Ishikawa (cell line): ENCODE measurements around the gene CNOT2.

Experiments
- CEBPB ChIP-seq: IDR thresholded peaks from 2 replicates; pipeline ENCODE4 v1.6.1; 2012
- CREB1 ChIP-seq: IDR thresholded peaks from 2 replicates; pipeline ENCODE4 v1.6.1; 2012; ENCODE audit warnings: low read depth
- EGR1 ChIP-seq: IDR thresholded peaks from 2 replicates; pipeline ENCODE4 v1.6.1; 2012
- EP300 ChIP-seq: IDR thresholded peaks from 2 replicates; pipeline ENCODE4 v1.6.1; 2012; ENCODE audit warnings: borderline replicate concordance
- FOXM1 ChIP-seq: IDR thresholded peaks from 2 replicates; pipeline ENCODE4 v1.6.1; 2012; ENCODE audit warnings: low read depth, borderline replicate concordance
- NFIC ChIP-seq: IDR thresholded peaks from 2 replicates; pipeline ENCODE4 v1.6.1; 2012
- RAD21 ChIP-seq: IDR thresholded peaks from 2 replicates; pipeline ENCODE4 v1.6.1; 2012; ENCODE audit warnings: low read depth
- TAF1 ChIP-seq: IDR thresholded peaks from 2 replicates; pipeline ENCODE4 v1.6.1; 2012; ENCODE audit warnings: low read depth, mild to moderate bottlenecking
- TCF12 ChIP-seq: IDR thresholded peaks from 2 replicates; pipeline ENCODE4 v1.6.1; 2012; ENCODE audit warnings: low read depth
- TEAD4 ChIP-seq: IDR thresholded peaks from 2 replicates; pipeline ENCODE4 v1.6.1; 2012
- YY1 ChIP-seq: IDR thresholded peaks from 2 replicates; pipeline ENCODE4 v1.6.1; 2012; ENCODE audit warnings: low read depth
- ZBTB7A ChIP-seq: IDR thresholded peaks from 2 replicates; pipeline ENCODE4 v1.6.1; 2012; ENCODE audit warnings: low read depth
- TF ChIP-seq, protein P1 (sequence below): IDR thresholded peaks from 2 replicates; pipeline ENCODE4 v1.6.1; 2012; ENCODE audit warnings: low read depth, mild to moderate bottlenecking
- TF ChIP-seq, protein P2 (sequence below): IDR thresholded peaks from 2 replicates; pipeline ENCODE4 v1.6.1; 2012
- TF ChIP-seq, protein P3 (sequence below): IDR thresholded peaks from 2 replicates; pipeline ENCODE4 v1.6.1; 2012

Gene CNOT2

DNA sequence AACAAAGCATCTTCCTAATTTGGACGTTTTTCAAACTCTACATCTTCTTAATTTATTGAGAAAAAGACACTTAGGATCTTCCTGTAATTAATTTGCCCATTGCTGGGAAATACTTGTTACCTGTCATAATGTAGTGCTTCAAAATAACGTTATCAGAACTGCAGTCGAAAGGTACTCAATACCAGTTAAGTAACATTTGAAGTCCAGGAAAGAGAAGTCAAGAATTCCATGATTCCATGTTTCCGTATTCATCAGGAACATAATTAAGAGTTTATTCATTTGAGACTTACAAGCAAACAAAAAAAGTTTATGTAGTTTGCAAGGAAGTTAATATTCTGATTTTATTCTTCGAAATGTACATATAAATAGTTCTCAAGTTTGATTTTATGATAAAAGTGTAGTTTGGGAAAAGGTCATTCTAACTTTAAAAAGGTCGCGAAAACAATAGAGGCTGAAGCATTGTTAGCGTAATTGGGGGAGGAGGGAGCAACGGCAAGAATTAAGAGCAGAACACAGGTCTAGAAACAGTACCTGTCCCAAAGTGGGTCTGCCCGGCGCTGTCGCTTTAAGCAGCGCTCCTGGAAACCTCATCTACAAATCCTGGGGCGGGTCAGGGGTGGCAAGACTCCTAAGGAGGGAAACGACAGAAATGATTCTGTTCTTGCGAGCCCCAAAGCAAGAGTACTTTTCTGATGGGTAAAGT lies 121.6 kb downstream of the CNOT2 start:
- TF ChIP-seq, protein P1, sequence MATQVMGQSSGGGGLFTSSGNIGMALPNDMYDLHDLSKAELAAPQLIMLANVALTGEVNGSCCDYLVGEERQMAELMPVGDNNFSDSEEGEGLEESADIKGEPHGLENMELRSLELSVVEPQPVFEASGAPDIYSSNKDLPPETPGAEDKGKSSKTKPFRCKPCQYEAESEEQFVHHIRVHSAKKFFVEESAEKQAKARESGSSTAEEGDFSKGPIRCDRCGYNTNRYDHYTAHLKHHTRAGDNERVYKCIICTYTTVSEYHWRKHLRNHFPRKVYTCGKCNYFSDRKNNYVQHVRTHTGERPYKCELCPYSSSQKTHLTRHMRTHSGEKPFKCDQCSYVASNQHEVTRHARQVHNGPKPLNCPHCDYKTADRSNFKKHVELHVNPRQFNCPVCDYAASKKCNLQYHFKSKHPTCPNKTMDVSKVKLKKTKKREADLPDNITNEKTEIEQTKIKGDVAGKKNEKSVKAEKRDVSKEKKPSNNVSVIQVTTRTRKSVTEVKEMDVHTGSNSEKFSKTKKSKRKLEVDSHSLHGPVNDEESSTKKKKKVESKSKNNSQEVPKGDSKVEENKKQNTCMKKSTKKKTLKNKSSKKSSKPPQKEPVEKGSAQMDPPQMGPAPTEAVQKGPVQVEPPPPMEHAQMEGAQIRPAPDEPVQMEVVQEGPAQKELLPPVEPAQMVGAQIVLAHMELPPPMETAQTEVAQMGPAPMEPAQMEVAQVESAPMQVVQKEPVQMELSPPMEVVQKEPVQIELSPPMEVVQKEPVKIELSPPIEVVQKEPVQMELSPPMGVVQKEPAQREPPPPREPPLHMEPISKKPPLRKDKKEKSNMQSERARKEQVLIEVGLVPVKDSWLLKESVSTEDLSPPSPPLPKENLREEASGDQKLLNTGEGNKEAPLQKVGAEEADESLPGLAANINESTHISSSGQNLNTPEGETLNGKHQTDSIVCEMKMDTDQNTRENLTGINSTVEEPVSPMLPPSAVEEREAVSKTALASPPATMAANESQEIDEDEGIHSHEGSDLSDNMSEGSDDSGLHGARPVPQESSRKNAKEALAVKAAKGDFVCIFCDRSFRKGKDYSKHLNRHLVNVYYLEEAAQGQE = no peak
- TF ChIP-seq ZBTB7A (no peak), YY1 (no peak), RAD21 (peak; percentile 10; the same call in 1 of the 2 replicates), FOXM1 (no peak), TCF12 (no peak)
- TF ChIP-seq, protein P2, sequence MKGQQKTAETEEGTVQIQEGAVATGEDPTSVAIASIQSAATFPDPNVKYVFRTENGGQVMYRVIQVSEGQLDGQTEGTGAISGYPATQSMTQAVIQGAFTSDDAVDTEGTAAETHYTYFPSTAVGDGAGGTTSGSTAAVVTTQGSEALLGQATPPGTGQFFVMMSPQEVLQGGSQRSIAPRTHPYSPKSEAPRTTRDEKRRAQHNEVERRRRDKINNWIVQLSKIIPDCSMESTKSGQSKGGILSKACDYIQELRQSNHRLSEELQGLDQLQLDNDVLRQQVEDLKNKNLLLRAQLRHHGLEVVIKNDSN = no peak

DNA sequence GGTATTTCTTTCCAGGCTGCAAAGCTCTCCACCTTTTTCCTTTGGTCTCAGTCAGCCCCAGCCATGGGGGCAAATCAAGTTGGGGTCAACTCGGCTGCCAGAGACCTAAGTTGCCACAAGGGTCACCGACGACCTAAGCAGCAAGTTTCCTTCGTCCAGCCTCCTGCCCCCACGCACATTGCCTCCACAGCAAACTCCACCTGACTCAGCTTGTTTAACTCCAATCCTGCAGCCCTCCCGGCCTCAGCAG lies 122.1 kb downstream of the CNOT2 start:
- no peak for TF ChIP-seq TAF1
- no peak for TF ChIP-seq EP300
- TF ChIP-seq, protein P2 = no peak
- no peak for TF ChIP-seq RAD21
- no peak for TF ChIP-seq FOXM1
- TF ChIP-seq, protein P3, sequence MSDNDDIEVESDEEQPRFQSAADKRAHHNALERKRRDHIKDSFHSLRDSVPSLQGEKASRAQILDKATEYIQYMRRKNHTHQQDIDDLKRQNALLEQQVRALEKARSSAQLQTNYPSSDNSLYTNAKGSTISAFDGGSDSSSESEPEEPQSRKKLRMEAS = no peak
- no peak for TF ChIP-seq TCF12
- TF ChIP-seq NFIC = no peak
- TF ChIP-seq CEBPB = no peak
- no peak for TF ChIP-seq ZBTB7A
- TF ChIP-seq TEAD4 = no peak
- TF ChIP-seq, protein P1 = no peak
- TF ChIP-seq EGR1 = no peak
- no peak for TF ChIP-seq CREB1
- TF ChIP-seq YY1 = no peak

DNA sequence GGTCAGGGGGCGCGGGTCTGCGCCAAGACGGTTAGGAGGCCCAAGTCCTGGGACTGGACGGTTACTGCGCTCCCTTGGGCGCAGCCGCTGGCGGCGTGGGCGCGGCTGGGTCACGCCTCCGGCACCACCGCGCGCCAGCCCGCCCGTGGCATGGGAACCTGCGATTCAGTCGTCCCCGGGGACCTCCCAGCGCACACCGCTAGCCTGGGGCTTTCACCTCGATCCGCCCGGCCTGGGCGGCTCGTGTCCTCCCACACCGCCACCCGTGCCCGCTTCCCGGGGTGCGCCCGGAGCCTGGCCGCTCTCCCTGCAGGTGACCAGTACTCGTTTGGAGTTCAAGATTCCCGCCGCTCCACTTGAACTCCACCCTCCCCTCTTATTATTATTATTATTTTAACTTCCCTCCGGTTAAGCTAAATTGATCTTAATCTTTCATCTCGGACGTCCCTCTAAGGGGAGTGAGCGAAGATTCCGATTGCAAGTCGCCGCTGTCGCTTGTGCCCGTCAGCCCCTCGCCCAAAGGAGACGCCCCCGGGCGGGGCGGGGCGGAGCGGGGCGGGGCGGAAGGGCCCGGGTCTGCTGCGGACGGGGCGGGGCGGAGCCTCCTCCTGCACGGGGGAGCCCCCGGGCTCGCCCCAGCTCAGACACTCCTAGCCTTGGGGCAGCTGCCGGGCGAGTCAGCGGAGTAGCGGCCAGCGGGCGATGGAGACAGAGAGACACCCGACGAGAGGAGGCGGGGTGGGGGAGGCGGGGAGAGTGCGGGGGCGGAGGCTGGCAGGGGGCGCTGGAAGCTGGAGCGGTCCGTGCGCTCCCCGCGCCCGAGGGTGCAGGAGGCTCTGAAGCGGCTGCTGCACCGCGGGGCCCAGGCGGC lies 122.7 kb downstream of the CNOT2 start, which contains the start of gene KCNMB4:
TSS of gene KCNMB4 (plus strand) at position 643 of the 871 bp plus-strand sequence. CDS start 445 bp downstream, outside the sequence.
- TF ChIP-seq ZBTB7A (no peak), TEAD4 (no peak), YY1 (peak; percentile 40; the same call in 1 of the 2 replicates), EGR1 (peak; percentile 70), NFIC (no peak), CREB1 (no peak), FOXM1 (0 out of 2 replicates have a peak, but pooled peaks have one; percentile 26), TAF1 (peak; percentile 59; the same call in 1 of the 2 replicates), TCF12 (peak; percentile 38; the same call in 1 of the 2 replicates)
- TF ChIP-seq, protein P3 = peak; percentile 63
- TF ChIP-seq, protein P2 = 0 out of 2 replicates have a peak, but pooled peaks have one; percentile 19

DNA sequence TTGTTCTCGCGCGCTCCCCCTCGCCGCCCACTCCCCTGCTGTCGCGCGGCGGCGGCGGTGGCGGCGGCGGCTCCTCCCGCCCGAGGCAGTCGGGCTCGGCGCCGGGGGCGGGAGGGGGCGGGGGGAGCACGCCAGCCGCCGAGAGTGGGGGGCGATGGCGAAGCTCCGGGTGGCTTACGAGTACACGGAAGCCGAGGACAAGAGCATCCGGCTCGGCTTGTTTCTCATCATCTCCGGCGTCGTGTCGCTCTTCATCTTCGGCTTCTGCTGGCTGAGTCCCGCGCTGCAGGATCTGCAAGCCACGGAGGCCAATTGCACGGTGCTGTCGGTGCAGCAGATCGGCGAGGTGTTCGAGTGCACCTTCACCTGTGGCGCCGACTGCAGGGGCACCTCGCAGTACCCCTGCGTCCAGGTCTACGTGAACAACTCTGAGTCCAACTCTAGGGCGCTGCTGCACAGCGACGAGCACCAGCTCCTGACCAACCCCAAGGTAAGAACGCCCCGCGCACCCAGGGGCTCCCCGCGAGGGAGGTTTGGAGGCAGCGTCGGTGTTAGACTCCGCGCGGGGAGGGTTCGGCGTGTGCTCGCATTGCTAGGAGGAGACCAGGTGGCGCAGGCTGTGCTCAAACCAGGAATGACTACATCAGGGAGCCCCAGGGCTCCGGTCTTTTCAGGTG lies 123.5 kb downstream of the CNOT2 start:
- TF ChIP-seq ZBTB7A (peak; percentile 30; the same call in 1 of the 2 replicates), TEAD4 (no peak), CREB1 (no peak), EGR1 (no peak), EP300 (no peak), NFIC (no peak), YY1 (no peak), TAF1 (peak; percentile 45; the same call in 1 of the 2 replicates), CEBPB (no peak), RAD21 (no peak; the same call in 1 of the 2 replicates), FOXM1 (no peak), TCF12 (no peak; the same call in 1 of the 2 replicates)
- TF ChIP-seq, protein P1 = no peak
- TF ChIP-seq, protein P3 = peak; percentile 73
- TF ChIP-seq, protein P2 = no peak
